ENCODE results near the gene IFNE.

The IFNE gene, protein sequence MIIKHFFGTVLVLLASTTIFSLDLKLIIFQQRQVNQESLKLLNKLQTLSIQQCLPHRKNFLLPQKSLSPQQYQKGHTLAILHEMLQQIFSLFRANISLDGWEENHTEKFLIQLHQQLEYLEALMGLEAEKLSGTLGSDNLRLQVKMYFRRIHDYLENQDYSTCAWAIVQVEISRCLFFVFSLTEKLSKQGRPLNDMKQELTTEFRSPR

DNA sequence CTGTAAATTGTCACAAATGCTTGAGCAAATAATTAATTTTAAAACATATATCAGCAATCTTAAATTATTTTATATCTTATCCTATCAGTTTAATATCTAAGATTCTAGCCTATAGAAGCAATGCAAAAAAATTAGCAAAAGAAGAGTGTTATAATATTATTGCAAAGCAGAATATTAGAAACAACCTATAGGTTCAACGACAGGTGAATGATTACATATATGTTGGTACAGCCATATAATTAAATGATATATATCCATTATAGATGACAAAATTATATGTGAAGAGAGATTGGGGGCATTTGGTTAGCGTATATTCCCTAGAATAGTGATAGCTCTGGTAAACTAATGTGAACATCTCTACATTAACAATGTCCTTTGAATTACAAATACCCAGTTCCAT lies at the start of gene IFNE:
Gene IFNE (minus strand): TSS at position 101 of the 400 bp plus-strand sequence. CDS start 619 bp downstream, outside the sequence.
- DNase-seq: no peak

DNA sequence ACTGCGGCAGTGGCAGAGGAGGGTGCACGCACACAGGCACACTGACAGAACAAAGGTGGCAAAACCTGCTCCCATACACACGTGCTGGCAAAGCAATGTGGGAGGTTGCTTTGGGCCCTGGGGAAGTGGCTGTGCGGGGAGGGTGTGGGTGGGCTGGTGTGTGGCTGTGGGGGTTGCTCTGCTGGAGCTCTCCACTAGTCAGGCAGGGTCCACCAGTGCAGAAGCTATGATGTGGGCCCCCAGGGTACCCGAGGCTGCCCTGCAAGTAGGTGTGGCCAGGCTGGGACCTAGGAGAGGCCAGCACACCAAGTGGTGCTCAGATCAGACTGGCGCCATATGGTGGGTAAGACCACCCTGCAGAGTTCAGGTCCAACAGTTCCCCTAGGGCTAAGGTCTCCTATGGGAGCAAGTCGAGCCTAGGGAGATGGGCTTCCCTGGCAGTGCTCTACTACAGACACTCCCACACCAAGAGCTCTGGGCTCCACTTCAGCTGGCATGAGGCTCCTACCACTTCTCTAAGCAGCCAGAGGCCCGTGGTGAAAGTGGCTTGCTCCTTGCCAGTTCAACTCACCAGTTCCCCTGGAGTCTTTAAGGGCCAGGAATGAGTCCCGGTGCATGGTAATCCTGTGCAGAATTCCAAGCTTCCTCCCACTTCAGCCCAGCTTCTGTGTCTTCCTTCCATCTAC lies 46.2 kb upstream of the IFNE start:
- no peak for DNase-seq

DNA sequence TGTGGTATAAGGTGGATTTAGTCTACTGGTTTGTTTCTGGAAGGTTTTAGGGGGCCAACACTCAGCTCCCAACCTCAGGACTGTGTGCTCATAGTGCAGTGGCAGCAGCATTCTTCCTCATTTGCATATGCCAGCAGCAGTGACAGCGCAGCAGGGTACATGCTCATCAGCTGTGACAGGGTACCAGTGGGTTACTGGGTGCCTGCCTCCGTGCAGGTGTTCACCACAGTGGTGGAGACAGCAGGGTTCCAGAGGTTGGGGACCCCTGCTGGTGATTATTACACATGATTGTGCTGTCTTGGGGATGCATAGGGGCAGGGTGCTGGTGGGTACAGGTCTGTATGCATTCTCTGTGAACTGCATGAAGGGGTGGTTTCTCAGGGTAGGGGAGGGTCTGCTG lies 45.5 kb upstream of the IFNE start:
- DNase-seq: no peak

DNA sequence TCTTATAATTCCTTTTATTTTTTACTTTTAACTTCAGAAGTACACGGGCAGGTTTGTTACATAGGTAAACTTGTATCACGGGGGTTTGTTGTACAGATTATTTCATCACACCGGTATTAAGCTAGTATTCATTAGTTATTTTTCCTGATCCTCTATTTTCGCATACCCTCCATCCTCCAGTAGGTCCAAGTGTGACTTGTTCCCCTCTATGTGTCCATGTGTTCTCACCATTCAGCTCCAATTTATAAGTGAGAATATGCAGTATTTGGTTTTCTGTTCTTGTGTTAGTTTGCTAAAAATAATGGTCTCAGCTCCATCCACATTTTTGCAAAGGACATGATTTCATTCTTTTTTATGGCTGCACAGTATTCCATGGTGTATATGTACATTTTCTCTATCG lies 43.1 kb upstream of the IFNE start:
- DNase-seq: no peak

DNA sequence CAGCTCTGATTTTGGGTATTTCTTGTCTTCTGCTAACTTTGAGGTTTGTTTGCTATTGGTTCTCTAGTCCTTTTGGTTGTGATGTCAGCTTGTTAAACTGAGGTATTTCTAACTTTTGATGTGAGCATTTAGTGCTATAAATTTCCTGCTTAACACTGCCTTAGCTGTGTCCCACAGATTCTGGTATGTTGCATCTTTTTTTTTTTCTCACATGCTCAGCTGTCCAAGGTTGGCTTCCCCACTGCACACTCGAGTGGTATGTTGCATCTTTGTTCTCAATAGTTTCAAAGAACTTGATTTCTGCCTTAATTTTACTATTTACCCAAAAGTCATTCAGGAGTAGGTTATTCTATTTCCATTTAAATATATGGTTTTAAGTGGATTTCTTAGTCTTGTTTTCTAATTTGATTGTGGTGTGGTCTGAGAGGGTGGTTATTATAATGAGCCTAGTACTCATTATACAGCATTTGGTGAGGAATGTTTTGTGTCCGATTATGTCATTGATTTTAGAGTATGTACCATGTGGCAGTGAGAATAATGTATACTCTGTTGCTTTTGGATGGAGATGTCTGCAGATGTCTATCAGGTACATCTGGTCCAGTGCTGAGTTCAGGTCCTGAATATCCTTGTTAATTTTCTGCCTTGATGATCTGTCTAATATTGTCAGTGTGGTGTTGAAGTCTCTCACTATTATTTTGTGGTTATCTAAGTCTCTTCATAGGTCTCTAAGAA lies 42.2 kb upstream of the IFNE start:
- DNase-seq: no peak

DNA sequence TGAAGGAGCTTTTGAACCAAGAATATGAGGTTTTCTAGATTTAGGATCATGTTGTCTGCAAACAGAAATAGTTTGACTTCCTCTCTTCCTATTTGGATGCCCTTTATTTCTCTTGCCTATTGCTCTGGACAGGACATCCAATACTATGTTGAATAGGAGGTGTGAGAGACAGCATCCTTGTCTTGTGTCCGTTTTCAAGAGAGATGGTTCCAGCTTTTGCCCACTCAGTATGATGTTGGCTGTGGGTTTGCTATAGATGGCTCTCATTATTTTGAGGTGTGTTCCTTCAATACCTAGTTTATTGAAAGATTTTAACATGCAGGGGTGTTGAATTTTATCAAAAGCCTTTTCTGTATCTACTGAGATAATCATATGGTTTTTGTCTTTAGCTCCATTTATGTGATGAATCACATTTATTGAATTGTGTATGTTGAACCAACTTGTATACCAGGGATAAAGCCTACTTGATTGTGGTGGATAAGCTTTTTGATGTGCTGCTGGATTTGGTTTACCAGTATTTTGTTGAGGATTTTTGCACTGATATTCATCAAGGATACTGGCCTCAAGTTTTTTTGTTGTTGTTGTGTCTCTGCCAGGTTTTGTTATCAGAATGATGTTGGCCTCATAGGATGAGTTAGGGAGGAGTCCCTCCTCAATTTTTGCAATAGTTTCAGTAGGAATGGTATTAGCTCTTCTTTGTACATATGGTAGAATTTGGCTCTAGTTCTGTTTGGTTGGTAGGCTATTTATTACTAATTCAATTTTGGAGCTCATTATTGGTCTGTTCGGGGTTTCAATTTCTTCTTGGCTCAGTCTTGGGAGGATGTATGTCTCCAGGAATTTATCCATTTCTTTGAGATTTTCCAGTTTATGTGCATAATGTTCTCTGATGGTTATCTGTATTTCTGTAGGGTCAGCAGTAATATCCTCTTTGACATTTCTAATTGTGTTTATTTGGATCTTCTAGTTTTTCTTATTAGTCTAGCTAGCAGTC lies 41.2 kb upstream of the IFNE start:
- no peak for DNase-seq

DNA sequence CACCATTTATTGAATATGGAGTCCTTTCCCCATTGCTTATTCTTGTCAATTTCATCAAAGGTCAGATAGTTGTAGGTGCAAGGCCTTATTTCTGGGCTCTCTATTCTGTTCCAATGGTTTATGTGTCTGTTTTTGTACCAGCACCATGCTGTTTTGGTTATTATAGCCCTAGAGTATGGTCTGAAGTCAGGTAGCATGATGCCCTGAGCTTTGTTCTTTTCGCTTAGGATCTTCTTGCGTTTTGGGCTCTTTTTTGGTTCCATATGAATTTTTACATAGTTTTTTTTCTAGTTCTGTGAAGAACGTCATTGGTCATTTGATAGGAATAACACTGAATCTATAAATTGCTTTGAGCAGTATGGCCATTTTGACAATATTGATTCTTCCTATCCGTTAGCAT lies 40.2 kb upstream of the IFNE start:
- no peak for DNase-seq

DNA sequence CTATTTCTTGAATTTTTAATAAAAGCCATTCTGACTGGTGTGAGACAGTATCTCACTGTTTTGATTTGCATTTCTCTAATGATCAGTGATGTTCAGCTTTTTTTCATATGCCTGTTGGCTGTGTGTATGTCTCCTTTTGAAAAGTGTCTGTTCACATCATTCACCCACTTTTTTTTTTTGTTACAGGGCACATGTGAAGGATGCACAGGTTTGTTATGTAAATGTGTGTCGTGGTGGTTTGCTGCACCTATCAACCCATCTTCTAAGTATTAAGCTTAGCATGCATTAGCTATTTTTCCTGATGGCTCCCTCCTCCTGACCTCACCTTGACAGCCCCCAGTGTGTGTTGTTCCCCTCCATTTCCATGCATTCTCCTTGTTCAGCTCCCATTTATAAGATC lies 39.3 kb upstream of the IFNE start:
- DNase-seq: no peak

DNA sequence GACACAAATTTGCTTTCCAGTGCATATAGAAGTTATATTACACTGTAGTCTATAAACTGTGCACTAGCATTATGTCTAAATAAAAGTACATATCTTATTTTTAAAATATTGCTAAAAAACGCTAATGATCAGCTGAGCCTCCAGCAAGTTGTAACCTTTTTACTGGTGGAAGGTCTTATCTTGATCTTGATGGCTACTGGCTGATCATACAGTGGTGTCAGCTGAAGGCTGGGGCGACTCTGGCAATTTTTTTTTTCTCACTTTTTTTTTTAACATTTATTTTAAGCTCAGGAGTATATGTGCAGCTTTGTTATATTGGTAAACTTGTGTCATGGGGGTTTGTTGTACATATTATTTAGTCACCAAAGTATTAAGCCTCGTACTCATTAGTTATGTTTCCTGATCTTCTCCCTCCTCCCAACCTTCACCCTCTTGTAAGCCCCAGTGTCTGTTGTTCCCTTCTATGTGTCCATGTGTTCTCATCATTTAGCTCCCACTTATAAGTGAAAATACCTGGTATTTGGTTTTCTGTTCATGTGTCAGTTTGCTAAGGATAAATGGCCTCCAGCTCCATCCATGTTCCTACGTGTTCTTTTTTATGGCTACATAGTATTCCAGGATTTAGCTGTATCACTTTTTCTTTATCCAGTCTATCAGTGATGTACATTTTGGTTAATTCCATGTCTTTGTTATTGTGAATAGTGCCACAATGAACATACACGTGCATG lies 38.6 kb upstream of the IFNE start:
- no peak for DNase-seq

DNA sequence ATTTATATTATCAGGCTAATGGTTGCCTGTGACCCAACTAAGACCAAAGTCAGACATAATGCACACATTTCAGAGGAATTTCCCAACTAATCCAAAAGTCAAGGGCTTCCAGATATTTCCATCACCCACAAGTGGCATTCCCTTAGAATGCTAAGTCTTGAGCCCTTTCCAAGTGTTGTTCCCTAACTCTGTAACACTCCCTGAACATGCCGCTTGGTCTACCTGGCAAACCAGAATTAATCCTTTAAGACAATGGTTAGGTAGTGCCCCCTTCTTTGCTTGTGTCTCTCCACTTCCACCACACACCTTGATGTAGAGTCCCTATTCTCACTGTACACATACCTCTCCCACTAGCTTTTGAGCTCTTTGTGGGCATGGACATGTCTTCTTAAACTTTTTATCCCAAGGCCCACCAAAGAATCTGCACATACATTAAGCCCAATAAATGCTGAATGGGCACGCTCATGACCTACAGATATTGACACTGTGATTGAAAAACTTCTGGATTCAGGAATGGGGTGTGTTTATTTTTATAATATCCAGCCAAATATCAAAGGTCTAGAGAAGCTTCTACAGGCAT lies 37.8 kb upstream of the IFNE start:
- no peak for DNase-seq

DNA sequence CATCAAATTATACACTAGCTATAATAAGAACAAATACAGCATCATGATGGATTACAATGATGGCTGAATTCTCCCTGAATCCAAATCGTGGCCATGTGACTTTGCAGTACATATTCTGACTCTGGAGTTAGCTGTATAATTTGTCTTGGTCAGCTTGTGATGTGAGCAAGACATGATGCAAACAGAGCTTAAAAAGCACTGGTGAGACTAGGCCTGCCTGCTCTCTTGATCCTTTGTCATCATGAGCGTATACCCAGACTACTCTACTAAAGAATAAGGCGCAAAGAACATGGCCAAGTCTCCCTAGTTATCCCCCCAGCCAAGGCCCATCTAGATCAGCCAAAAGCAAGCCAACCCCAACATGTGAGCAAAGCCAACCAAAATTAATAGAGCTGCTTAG lies 34.7 kb upstream of the IFNE start:
- DNase-seq: no peak

DNA sequence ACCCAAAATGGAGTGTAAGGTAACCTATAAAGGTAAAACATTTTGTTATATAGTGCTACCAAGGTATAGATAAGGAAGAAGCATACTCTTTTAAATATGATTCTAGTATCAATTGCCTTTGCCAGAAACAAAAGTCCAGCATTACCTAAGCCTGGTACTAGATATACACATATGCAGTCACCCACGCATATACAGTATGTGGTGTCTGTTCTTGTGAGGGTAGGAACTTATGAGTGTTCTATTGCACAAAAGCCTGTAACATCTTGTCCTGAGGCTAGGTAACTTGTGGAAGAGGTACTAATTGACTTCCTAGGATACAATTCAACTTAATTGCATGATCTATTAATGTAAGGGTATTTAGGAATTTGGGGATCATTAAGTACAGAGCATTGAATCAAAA lies 31.3 kb upstream of the IFNE start:
- DNase-seq: no peak

DNA sequence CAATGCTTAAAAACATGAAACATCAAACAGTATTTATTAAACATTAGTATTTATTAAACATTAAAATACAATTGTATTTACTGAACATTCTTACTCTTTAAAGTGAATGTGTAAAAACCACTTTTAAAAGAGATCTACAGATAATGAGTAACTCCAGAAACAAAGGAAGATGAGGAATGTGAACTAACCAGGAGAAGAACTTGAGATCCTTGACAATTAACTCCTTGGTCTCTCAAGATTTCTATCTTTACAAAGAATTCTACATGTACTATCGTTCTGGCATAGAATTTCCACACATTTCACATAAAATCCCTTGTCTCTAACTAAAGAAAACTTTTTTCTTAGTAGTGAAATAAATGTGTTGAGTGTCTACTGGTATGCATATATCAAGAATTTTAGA lies 28.7 kb upstream of the IFNE start:
- no peak for DNase-seq

DNA sequence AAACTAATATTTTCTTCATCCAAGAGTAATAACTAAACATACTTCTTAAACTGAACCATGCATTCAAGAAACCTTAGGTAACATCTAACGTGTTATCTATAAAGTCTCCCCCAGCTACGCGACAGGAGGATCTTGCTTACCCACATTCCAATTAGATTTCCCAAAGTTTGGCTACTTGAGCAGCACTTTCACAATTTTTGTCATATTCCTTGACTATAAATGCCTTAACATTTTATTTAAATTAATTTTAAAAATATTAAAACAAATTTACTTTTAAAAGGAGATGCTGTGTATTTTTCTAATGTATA lies 25.3 kb upstream of the IFNE start:
- DNase-seq: no peak

DNA sequence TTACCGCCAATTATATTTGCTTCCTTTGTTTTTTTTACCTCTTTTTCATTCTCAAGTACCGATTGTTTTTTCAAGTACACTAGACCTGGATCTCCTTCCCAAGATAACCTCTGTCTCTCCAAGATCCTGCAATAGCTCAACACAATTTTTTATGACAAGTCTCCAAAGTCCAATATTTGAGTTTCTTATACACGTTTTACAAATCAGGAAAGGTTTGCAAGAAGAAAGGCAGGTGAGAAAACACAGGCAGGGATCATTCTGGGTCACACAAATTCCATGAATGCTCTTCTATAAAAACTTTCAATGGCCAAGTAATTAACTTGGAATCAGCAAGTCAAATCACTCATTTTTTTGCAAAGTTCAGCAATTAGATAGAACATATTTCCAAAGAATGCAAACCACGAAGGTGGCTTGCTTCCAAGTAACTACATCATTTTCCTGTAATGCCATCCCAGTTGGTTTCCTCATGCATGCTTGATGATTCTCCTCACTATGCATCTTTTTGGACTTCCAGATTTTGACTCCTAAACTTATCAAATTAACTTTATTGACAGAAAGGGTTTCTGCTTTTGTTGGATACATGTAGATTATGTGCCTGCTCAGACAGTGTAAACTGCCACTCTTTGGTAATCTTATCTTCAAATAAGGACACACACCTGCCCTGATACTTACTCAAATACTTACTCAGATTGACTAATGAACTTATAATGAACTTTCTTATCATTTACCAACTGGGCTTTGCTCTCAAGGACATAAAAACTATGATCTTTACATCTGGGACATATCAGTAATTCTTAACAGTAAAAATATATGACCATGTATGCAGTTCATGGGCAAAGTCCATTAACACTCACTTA lies 24.7 kb upstream of the IFNE start:
- DNase-seq: no peak

DNA sequence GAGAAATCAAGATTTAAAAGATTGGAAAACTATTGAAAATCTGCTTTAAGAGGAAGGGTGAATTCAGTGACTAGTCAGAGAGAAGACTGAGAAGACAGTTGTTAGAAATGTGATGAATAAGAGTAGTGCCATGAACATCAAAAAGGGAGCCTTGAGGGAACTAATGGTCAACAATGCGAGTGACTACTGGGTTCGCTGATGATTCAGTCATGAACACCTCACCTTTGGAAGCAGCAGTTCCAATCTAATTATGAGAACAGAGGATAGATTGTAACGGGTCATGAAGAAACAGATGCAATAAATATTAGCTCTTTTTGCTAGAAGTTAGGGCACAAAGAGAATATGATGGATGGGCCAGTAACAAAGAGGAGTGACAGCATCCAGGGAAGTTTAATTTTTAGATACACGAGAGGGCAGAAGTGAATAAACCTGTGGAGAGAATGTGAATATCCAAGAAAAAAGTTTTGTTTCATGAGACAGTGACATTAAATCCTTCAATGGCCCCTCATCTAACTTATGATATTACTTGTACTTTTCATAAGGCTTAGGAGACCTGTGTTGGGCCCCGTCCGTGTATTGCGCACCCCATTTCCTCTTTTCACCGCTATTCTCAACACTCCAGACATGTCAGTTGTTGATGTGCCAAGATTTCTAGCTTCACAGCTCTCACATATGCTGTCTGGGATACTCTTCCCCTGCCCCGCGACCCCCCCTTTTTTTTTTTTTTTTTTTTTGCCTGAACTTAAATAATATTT lies 23.5 kb upstream of the IFNE start:
- DNase-seq: no peak

DNA sequence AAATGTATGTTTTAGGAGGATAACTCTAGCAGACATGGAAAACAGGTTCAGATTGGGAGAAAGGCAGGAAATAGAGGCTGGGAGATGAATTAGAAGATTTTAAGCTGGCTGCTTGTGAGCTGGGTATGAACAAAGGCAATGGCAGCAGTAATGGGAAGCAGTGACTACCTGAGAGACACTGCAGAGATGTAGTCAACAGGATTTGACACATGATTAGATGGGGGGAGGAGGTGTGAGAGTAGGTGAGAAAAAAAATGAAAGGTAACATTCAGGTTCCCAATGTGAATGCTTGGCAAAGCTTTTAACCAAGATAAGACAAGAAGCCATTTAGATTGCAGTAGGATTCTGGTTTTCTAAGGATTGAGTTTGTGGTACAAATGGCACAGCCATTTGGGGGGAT lies 22.8 kb upstream of the IFNE start:
- no peak for DNase-seq

DNA sequence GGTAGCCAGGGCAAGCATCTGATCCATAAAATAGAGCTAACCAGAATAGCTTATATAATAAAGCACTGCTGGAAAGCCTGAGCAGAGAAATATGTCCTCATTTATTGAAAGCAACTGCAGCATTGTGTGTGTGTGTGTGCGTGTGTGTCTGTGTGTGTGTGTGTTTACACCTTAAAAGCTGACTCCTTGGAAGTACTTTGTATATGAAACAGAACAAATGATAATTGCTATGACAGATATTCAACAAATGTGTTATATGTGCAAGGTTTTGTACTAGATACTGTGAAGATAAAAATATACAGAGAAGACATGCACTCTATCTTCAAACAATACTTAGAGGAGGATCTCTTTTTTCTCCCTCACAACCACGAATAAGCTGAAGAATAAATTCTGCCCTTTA lies 22.0 kb upstream of the IFNE start:
- DNase-seq: no peak

DNA sequence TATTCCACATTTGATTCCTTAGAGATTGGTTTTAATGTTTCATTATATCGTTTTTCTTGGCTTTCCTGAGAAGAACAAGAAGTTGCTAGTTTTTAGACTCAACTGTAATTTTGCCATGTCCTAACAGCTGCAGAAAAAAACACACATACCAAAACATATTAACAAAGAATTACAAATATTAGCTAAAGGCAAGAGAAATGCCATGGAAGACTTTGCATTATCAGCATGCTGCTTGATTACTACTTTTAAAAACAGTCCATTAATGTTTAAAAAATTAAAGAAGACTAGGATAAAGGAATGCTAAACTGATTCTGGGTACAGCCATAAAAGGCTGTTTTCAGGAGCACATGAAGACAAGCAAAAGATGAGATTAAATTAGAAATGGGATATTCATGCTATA lies 20.5 kb upstream of the IFNE start:
- no peak for DNase-seq

DNA sequence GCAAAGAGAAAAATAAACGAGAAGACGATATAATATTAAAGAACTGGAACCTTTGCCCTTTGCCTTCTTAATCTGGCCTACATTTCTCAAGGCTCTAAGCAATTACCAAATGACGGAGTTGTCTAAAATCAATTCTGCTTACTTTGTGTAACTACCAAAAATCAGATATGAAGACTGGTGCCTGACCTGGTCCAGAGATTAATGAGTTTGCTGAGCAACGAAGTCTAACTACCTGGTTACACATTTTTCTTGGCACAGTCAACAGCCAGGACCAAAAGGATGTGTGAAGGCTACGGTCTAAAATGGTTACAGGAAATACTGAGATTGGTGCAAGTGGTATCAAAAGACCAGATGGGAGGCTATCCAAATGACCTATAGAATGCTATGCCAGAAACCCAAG lies 17.8 kb upstream of the IFNE start:
- DNase-seq: no peak

DNA sequence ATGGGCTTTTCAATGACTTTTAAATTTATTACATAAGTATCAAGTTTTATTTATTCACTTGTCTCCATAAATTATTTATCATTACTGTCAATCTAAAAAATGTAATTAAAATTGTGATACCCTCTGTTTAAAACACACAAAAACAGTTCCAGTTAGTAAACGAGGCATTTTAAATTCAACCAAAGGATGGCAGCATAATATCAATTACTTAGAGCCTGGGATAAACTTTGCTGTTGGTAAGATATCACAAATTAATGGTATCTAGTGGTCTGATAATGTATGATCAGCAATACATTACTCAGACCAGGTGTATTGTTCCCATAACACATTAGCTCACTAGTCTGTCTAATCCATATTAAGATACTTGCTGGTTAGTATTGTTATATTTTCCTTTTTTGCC lies 9.6 kb upstream of the IFNE start:
- no peak for DNase-seq

Data from activated CD8-positive, alpha-beta memory T cell treated with anti-CD3 and anti-CD28 coated beads for 24 hours (primary cell).